SU-DHL-6 (cell line): Measurements from ENCODE around the gene CDKAL1.

Experiments used
- H2AFZ ChIP-seq: fragments of 200-600 bp; sonication (generic); 2 replicates; pipeline ENCODE4 v1.6.1; 2014; ENCODE audit warnings: low read depth, mild to moderate bottlenecking, moderate library complexity, mixed read lengths, antibody characterized with exemption, low read length; ENCODE audit not compliant: severe bottlenecking
- H3F3A ChIP-seq: fragments of 200-600 bp; shearing (Covaris generic); 2 replicates; pipeline ENCODE4 v1.6.0; 2016; ENCODE audit warnings: antibody characterized with exemption, mild to moderate bottlenecking; ENCODE audit not compliant: insufficient read depth
- H3K27ac ChIP-seq: fragments of 200-600 bp; sonication (generic); 2 replicates; pipeline ENCODE4 v1.5.1; 2016; ENCODE audit warnings: low read depth, mild to moderate bottlenecking, low read length, moderate library complexity, mixed read lengths
- H3K27me3 ChIP-seq: fragments of 200-600 bp; sonication (generic), shearing (Covaris generic); 2 replicates; pipeline ENCODE4 v1.6.0; 2014; ENCODE audit warnings: mild to moderate bottlenecking, low read length
- H3K36me3 ChIP-seq: fragments of 200-600 bp; sonication (generic); 2 replicates; pipeline ENCODE4 v1.6.1; 2014; ENCODE audit warnings: mild to moderate bottlenecking, low read length, mixed read lengths
- H3K4me2 ChIP-seq: fragments of 300-600, 200-600 bp; shearing (Covaris generic), sonication (generic); 2 replicates; pipeline ENCODE4 v1.6.0; 2014; ENCODE audit warnings: low read length, low read depth, mild to moderate bottlenecking; ENCODE audit not compliant: poor library complexity, severe bottlenecking
- H3K4me3 ChIP-seq: fragments of 200-600 bp; sonication (generic); 2 replicates; pipeline ENCODE4 v1.5.1; 2014; ENCODE audit warnings: antibody characterized with exemption, low read length, mild to moderate bottlenecking, mixed read lengths; ENCODE audit not compliant: insufficient read depth, poor library complexity, severe bottlenecking
- H3K79me2 ChIP-seq: fragments of 200-600 bp; sonication (generic); 2 replicates; pipeline ENCODE4 v1.6.1; 2014; ENCODE audit warnings: mild to moderate bottlenecking, low read length, moderate library complexity; ENCODE audit not compliant: insufficient read depth
- H3K9ac ChIP-seq: fragments of 200-600 bp; sonication (generic); 2 replicates; pipeline ENCODE4 v1.7.0; 2014; ENCODE audit warnings: mild to moderate bottlenecking, low read length
- H3K9me2 ChIP-seq: fragments of 200-600 bp; sonication (generic); replicated peaks from 2 replicates; pipeline ENCODE4 v1.6.1; 2014; ENCODE audit warnings: low read length; ENCODE audit not compliant: insufficient read depth
- H3K9me3 ChIP-seq: fragments of 200-600 bp; sonication (generic); 2 replicates; pipeline ENCODE4 v1.6.1; 2014; ENCODE audit warnings: low read length, mixed read lengths; ENCODE audit not compliant: insufficient read depth
- H4K20me1 ChIP-seq: fragments of 200-600 bp; sonication (generic); 2 replicates; pipeline ENCODE4 v1.6.1; 2014; ENCODE audit warnings: low read depth, mild to moderate bottlenecking, antibody characterized with exemption, low read length, moderate library complexity, mixed read lengths
- EZH2phosphoT487 ChIP-seq: fragments of 200-600 bp; sonication (generic), shearing (Covaris generic); conservative IDR thresholded peaks from 2 replicates; pipeline ENCODE4 v1.6.1; 2018; ENCODE audit warnings: mild to moderate bottlenecking, antibody characterized with exemption, low read length, moderate library complexity, mixed read lengths
- TF ChIP-seq, protein P1 (sequence below): fragments of 200-600 bp; sonication (generic); IDR thresholded peaks from one replicate; pipeline ENCODE4 v1.5.1; 2017; ENCODE audit warnings: antibody characterized with exemption, mild to moderate bottlenecking, low read length, moderate library complexity; ENCODE audit not compliant: insufficient read depth, poor library complexity, severe bottlenecking

Gene CDKAL1

DNA sequence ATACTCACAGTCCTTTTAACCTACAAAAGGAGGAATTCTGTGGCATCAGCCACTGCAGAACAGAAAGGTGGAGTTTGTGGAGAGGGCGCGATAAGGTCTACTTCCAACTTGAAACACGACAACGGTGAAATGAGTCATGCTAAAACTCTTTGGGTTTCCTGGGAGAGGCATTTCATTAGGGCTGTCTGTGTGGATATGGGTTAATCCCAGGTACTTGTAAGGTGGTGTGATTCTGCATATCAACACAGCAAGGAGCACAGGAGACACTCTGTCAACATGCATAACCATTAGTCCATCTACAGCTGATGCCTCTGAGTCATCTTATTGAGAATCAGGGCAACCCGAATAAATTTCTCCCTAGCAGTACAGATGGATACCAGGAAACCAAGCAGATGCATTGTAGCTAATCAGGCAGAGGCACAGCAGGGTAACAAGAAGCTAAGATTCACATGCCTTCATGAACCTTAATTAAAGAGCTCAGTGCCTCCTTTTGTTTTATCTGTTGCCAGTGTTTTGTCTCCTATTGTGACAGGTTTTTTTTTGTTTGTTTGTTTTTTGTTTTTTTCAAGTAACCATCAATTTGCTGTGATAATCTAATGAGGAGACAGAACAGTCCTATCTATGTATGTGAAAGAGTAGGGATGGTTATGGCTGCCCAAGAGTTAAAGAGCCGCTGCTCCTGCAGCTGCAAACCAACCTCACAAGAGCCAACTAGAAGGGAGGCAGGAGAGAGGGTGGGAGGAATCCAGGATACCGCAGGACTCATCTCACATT, 743.5 kb downstream of the CDKAL1 start:
- Histone ChIP-seq H3K9me2 (no peaks in the 10 kb centered on the region), H3K36me3 (no peaks in the 10 kb centered on the region), H3K9ac (no peak overlapping the region), H3K9me3 (no peaks in the 10 kb centered on the region; the same call in 1 of the 2 replicates), H3K4me3 (no peak overlapping the region), H3K79me2 (no peaks in the 10 kb centered on the region), H3F3A (no peaks in the 10 kb centered on the region), H3K4me2 (no peak overlapping the region), H3K27me3 (0 out of 2 replicates have a peak, but pooled peaks cover 5% of the 10 kb centered on the region), H3K27ac (no peak overlapping the region), H4K20me1 (no peaks in the 10 kb centered on the region), H2AFZ (no peak overlapping the region)
- TF ChIP-seq, protein P1, sequence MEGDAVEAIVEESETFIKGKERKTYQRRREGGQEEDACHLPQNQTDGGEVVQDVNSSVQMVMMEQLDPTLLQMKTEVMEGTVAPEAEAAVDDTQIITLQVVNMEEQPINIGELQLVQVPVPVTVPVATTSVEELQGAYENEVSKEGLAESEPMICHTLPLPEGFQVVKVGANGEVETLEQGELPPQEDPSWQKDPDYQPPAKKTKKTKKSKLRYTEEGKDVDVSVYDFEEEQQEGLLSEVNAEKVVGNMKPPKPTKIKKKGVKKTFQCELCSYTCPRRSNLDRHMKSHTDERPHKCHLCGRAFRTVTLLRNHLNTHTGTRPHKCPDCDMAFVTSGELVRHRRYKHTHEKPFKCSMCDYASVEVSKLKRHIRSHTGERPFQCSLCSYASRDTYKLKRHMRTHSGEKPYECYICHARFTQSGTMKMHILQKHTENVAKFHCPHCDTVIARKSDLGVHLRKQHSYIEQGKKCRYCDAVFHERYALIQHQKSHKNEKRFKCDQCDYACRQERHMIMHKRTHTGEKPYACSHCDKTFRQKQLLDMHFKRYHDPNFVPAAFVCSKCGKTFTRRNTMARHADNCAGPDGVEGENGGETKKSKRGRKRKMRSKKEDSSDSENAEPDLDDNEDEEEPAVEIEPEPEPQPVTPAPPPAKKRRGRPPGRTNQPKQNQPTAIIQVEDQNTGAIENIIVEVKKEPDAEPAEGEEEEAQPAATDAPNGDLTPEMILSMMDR: no peak
- no peak for TF ChIP-seq EZH2phosphoT487

DNA sequence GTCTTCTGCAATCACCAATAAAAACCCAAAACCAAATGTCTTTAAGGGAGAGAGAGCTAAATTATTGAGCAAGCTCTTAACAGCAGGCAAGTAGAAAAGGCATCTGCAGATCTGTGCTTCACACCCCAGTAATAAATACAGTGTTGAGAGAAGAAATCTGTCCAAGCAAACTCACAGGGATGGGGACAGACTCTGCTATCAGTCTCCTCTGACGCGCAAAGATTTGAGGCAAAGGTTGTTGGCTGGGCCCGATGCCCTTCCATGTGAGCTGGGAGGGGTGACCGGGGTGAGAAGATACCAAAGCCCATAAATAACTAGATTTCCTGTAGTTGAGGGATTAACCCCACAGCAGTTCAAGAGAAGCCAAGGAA, 744.1 kb downstream of the CDKAL1 start:
- no peak for TF ChIP-seq EZH2phosphoT487
- TF ChIP-seq, protein P1: no peak
- Histone ChIP-seq H3K36me3 (no peaks in the 10 kb centered on the region), H3K9me2 (no peaks in the 10 kb centered on the region), H2AFZ (no peak overlapping the region), H4K20me1 (no peaks in the 10 kb centered on the region), H3F3A (no peaks in the 10 kb centered on the region), H3K79me2 (no peaks in the 10 kb centered on the region), H3K27ac (no peak overlapping the region), H3K9ac (no peak overlapping the region), H3K9me3 (no peaks in the 10 kb centered on the region; the same call in 1 of the 2 replicates), H3K4me3 (no peak overlapping the region), H3K4me2 (no peak overlapping the region), H3K27me3 (0 out of 2 replicates have a peak, but pooled peaks cover 5% of the 10 kb centered on the region)

DNA sequence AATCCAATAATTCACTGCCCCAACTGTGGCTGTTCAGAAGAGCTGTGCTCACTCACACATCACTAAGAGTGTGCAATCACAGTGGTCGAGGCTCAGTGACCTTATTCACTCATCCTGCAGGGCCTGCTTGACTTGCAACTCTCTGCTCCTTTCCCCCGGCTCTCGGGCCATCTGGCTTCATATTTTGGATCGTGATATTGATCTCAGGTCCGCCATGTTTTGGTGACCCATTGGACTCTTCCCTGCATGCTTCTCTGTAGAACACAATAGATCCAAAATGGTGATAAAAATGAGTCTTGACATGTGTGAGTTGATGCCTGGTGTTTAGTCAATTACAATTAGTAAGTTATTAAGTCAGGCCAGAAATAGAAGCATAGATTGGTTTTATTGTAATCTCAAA, 745.4 kb downstream of the CDKAL1 start:
- Histone ChIP-seq H3K27ac (no peak overlapping the region), H3K4me2 (no peak overlapping the region)

More for the DNA sequence above, 745.4 kb downstream of the CDKAL1 start:
- Histone ChIP-seq H3K27me3 (0 out of 2 replicates have a peak, but pooled peaks cover 5% of the 10 kb centered on the region), H3K36me3 (no peaks in the 10 kb centered on the region), H3K9me2 (no peaks in the 10 kb centered on the region), H3K9me3 (no peaks in the 10 kb centered on the region), H3F3A (no peaks in the 10 kb centered on the region), H3K4me3 (no peak overlapping the region), H3K9ac (no peak overlapping the region), H2AFZ (no peak overlapping the region), H3K79me2 (no peaks in the 10 kb centered on the region), H4K20me1 (no peaks in the 10 kb centered on the region)
- no peak for TF ChIP-seq EZH2phosphoT487
- TF ChIP-seq, protein P1: no peak
